Measurements from ENCODE around the gene ZNF608. TPM values are rescaled to one million over a fixed set of nuclear protein-coding genes. Genes with fewer than 3 reads are reported as not detected.

The ZNF608 gene
- total RNA-seq, 2 donors from 2014 or later = 22.6 to 25.3 TPM

DNA sequence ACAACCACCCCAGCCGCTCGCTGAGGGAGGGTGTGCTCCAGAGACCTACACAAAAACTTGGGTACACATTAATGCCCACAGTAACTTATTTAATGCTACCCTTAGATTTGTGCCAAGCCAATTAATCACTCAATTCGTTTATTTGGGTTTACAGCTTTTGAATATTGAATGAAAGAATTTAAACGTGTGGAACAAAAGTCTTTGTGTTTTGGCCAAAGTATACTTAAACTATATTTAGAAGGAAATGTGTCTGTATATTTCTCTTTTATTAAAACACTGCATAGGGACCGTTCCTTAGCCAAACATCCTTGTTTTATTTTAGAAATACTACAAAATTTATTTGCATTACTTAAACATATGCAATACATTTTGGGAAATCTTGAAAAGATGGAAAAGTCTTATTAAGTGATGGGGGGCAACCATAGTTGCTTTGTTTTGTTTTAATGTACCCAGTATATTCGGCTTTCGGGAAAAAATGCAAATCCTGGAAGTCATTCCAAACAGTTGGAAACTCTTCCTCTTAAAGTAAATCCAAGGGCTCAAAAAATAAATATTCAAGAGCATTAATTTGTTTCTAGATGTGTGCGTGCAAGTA lies 11.8 kb downstream of the ZNF608 start:
- TF ChIP-seq POLR2AphosphoS5 (IDR thresholded peaks at IDR 0.05) (no peak), POLR2A (IDR thresholded peaks at IDR 0.05) (no peak)
- TF ChIP-seq, protein P1, sequence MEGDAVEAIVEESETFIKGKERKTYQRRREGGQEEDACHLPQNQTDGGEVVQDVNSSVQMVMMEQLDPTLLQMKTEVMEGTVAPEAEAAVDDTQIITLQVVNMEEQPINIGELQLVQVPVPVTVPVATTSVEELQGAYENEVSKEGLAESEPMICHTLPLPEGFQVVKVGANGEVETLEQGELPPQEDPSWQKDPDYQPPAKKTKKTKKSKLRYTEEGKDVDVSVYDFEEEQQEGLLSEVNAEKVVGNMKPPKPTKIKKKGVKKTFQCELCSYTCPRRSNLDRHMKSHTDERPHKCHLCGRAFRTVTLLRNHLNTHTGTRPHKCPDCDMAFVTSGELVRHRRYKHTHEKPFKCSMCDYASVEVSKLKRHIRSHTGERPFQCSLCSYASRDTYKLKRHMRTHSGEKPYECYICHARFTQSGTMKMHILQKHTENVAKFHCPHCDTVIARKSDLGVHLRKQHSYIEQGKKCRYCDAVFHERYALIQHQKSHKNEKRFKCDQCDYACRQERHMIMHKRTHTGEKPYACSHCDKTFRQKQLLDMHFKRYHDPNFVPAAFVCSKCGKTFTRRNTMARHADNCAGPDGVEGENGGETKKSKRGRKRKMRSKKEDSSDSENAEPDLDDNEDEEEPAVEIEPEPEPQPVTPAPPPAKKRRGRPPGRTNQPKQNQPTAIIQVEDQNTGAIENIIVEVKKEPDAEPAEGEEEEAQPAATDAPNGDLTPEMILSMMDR (IDR thresholded peaks at IDR 0.05) = no peak
- peak overlapping the region in 1 of 2 donors; percentile 11 for H3K27ac ChIP-seq
- no peaks in the 10 kb centered on the region for H3K4me1 ChIP-seq (replicated peaks)
- no peak for DNase-seq (ENCODE audit: low spot score)
- H3K27me3 ChIP-seq (replicated peaks; ENCODE audit: insufficient read depth) = no peaks in the 10 kb centered on the region
- intact Hi-C loops (cut with DNase I) = no loop called here
- H3K4me3 ChIP-seq = peak overlapping the region; percentile 16 to 18
- WGBS = 34% methylated on average over 8 of the region's 8 CpGs
- H3K36me3 ChIP-seq = no peaks in the 10 kb centered on the region
- H3K9me3 ChIP-seq = no peaks in the 10 kb centered on the region

DNA sequence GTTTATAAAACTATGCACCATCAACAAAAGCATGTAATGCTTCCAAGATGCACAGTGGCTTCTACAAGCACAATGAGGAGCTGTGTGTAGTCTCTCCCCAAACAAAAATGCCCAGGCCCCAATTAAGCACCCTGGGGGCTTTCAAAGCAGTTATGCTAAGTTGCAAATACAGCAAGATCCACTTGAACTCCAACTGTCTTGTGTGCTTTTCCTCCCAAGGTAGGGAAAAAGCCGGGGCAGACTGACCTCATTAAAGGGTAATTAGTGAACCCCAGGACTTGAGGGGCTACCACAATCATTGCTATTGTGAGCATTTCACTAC lies 13.1 kb downstream of the ZNF608 start:
- H3K9me3 ChIP-seq = no peaks in the 10 kb centered on the region
- WGBS = 97% methylated on average over 1 of the region's 1 CpG
- H3K4me1 ChIP-seq (replicated peaks) = no peaks in the 10 kb centered on the region
- H3K27ac ChIP-seq = no peak overlapping the region
- TF ChIP-seq POLR2A (IDR thresholded peaks at IDR 0.05) = no peak
- TF ChIP-seq, protein P1 (IDR thresholded peaks at IDR 0.05) = no peak
- no peak for TF ChIP-seq POLR2AphosphoS5 (IDR thresholded peaks at IDR 0.05)
- no peak overlapping the region for H3K4me3 ChIP-seq
- H3K36me3 ChIP-seq = no peaks in the 10 kb centered on the region
- H3K27me3 ChIP-seq (replicated peaks; ENCODE audit: insufficient read depth) = no peaks in the 10 kb centered on the region
- DNase-seq (ENCODE audit: low spot score) = no peak
- intact Hi-C loops (cut with DNase I) = no loop called here

DNA sequence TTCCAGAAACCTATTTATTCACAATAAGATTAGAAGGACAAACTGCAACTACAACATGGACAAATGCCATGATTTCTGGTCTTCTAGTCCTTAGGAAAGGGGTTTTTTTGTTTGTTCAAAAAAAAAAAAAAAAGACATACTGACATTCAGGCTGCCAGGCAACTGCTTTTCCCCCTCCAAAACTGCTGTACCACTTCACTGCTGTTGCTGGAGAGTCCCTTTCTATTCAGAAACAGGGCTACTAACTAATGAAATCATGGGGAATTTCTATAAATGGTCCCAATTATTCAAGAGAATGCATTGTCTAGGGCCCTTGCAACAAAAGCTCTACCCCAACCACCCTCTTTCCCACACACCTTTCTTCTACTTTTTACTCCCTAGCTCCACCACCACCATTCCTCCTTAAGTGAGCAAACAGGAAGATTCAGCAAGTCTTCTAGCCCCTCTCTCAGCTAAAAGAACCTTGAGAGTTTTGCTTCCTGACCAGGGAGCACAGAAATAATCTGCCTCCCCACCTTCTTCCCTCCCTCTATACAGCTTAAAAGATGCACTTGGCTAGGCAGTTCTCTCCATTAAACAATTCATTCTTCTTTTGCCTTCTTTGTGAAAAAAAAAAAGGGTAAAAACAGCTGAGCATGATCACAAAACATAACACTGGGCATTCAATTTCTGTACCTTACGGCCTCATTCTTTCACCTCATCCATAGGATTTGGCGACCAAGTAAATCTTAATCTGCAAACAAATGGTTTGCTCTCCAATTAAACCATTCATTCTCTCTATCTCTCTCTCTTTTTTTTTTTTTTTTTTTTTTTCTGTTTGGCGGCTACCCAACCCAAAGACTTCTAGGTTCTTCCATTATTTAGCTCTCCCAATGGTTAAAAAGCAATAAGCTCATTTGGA lies 13.8 kb downstream of the ZNF608 start:
- no peak for TF ChIP-seq POLR2AphosphoS5 (IDR thresholded peaks at IDR 0.05)
- TF ChIP-seq, protein P1 (IDR thresholded peaks at IDR 0.05) = no peak
- TF ChIP-seq POLR2A (IDR thresholded peaks at IDR 0.05) = no peak
- no peak overlapping the region for H3K4me3 ChIP-seq
- no peaks in the 10 kb centered on the region for H3K4me1 ChIP-seq (replicated peaks)
- H3K27ac ChIP-seq = no peak overlapping the region
- DNase-seq (ENCODE audit: low spot score) = no peak
- H3K9me3 ChIP-seq = no peaks in the 10 kb centered on the region
- H3K36me3 ChIP-seq = no peaks in the 10 kb centered on the region
- 98% methylated on average over 3 of the region's 3 CpGs for WGBS
- intact Hi-C loops (cut with DNase I) = no loop called here
- no peaks in the 10 kb centered on the region for H3K27me3 ChIP-seq (replicated peaks; ENCODE audit: insufficient read depth)

DNA sequence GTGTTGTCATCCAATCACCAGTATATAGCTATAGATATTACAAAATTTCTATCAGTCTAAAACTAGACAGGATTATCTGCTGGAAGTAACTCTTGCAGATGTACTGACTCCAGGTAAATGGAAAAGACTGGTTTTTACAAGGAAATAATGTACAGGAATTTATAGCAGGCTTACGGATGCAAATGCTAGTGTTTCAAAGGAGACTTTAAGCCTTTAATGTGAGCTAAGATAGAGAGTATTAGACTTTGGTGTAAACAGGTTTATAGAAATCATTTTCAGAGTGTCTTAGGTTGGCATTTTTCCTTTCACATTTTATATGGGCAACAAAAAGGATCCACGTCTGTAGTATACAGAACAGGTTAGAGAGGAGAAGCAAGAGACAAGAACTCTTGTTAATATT lies 16.1 kb downstream of the ZNF608 start:
- no peaks in the 10 kb centered on the region for H3K4me1 ChIP-seq (replicated peaks)
- 46% methylated on average over 2 of the region's 2 CpGs for WGBS
- no peaks in the 10 kb centered on the region for H3K36me3 ChIP-seq
- no peak overlapping the region for H3K4me3 ChIP-seq
- H3K9me3 ChIP-seq = no peaks in the 10 kb centered on the region
- DNase-seq (ENCODE audit: low spot score) = no peak
- no peak for TF ChIP-seq POLR2AphosphoS5 (IDR thresholded peaks at IDR 0.05)
- TF ChIP-seq POLR2A (IDR thresholded peaks at IDR 0.05) = no peak
- TF ChIP-seq, protein P1 (IDR thresholded peaks at IDR 0.05) = no peak
- no peak overlapping the region for H3K27ac ChIP-seq
- intact Hi-C loops (cut with DNase I) = no loop called here
- no peaks in the 10 kb centered on the region for H3K27me3 ChIP-seq (replicated peaks; ENCODE audit: insufficient read depth)
